Kidney epithelial cell (primary cell): ENCODE data around the gene CCR4. TPM values are rescaled to one million over a fixed set of nuclear protein-coding genes. Genes with fewer than 3 reads are reported as not detected.

Experiments used
- DNase-seq: peaks from one replicate; pipeline ENCODE4 v3.0.0-alpha.2; 2010; ENCODE audit warnings: low read depth
- H3K27me3 ChIP-seq: 2 replicates; pipeline ENCODE4 v1.6.0; 2011; ENCODE audit warnings: low read length; ENCODE audit not compliant: control insufficient read depth, insufficient read depth
- H3K36me3 ChIP-seq: 2 replicates; pipeline ENCODE4 v1.5.1; 2011; ENCODE audit warnings: low read length; ENCODE audit not compliant: control insufficient read depth, insufficient read depth
- H3K4me3 ChIP-seq: 2 replicates; pipeline ENCODE4 v1.5.1; 2011; ENCODE audit warnings: low read depth, mild to moderate bottlenecking, control low read depth, low read length
- total RNA-seq: library from RNA; depleted of rRNA; stranded (reverse); fragments of >200 nt; gene quantifications from 2 replicates; pipeline ENCODE4 v1.2.3, GENCODE V29; 2015
- TF ChIP-seq, protein P1 (sequence below): IDR thresholded peaks from 2 replicates; pipeline ENCODE4 v1.5.1; 2011; ENCODE audit warnings: mild to moderate bottlenecking, moderate library complexity, low read length, control low read depth, inconsistent platforms; ENCODE audit not compliant: insufficient read depth, poor library complexity, severe bottlenecking

The CCR4 gene
- total RNA-seq, 1 donor from 2014 or later, result not detected

DNA sequence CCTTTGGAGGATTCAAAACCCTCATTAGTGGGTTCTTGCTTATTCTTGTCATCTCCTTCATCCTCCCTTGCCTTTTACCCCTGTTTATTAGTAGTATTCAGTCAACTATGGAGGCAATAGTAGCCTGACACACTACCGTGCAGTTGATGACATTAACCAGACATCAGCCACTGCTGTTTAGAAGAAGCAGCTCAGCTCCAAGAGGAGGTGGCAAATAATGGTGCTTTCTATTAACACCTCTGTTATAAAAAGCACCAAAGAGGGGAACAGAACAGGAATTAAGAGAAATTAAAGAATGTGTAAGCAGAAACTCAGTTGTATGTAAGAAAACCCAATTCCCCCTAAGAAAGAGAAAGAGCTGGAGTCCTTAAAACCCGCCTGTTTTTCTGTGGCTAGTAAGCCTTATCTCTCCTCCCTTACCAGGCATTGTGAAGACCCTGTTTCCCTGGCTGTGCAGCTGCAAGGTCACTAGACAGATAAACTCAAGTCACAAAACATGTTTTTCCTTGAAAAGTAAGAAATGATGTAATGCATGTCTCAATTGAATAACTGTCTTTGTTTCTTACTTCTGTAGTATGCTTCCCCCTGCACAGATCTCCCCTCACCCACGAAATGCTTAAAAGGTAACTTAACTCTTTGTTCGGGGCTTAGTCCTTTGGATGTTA is 21.2 kb downstream of the CCR4 start:
- H3K27me3 ChIP-seq, result no peaks in the 10 kb centered on the region
- TF ChIP-seq, protein P1, sequence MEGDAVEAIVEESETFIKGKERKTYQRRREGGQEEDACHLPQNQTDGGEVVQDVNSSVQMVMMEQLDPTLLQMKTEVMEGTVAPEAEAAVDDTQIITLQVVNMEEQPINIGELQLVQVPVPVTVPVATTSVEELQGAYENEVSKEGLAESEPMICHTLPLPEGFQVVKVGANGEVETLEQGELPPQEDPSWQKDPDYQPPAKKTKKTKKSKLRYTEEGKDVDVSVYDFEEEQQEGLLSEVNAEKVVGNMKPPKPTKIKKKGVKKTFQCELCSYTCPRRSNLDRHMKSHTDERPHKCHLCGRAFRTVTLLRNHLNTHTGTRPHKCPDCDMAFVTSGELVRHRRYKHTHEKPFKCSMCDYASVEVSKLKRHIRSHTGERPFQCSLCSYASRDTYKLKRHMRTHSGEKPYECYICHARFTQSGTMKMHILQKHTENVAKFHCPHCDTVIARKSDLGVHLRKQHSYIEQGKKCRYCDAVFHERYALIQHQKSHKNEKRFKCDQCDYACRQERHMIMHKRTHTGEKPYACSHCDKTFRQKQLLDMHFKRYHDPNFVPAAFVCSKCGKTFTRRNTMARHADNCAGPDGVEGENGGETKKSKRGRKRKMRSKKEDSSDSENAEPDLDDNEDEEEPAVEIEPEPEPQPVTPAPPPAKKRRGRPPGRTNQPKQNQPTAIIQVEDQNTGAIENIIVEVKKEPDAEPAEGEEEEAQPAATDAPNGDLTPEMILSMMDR, result no peak
- no peak for DNase-seq
- H3K4me3 ChIP-seq, result no peak overlapping the region
- H3K36me3 ChIP-seq, result no peaks in the 10 kb centered on the region

DNA sequence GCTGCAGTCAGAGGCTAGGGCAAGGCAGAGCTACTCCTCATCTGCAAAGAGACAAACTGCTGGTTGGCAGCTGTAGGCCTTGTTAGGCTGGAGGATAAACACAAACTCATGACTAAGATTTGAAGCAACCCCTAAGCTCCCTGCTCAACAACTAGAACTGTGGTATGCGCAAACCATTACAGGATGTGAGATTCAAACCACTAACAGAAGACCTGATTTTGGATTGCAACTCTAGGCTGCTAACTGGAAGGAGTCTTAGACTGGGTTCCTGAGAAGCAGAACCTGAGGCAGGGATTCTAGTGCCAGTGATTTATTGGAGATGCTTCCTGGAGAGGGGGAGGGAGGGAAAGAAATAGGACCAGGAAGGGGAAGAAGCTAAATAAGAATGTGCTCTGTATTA is 22.5 kb downstream of the CCR4 start:
- Histone ChIP-seq H3K36me3 (no peaks in the 10 kb centered on the region), H3K27me3 (no peaks in the 10 kb centered on the region), H3K4me3 (no peak overlapping the region)
- TF ChIP-seq, protein P1, result no peak
- DNase-seq, result no peak

DNA sequence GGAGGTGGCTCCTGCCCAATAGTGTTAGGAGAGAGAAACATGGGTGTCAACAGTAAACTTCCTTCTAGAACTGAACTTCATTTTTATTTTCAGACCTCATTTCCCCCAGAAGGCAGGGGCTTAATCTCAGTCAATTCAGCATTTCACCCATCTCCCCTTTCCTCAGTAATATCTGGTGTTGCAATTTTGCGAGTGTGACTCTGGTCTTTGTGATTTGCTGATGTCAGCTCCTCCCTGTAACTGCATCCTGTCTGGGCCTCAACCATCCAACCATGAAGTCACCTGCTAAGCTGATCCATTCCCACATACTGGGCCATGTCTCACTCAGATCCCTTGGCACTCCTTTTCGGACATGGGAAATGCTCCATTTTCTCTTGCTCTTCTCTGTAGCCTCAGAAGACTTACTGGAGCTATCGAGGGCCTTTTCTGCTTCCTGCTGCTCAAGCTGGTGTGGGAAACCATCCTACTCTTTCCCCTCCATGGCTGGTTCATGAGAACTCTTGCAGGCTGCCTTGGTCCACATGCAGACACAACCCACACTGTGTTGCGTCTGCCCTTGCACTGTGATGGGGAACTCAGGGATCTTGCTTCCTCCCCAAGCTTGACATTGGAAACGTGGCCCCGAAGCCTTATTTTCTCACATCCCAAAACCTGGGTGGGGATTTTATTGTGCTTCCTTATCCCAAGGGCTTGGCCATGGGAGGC is 24.6 kb downstream of the CCR4 start:
- TF ChIP-seq, protein P1, result no peak
- no peak overlapping the region for H3K4me3 ChIP-seq
- DNase-seq, result peak; percentile 16
- H3K36me3 ChIP-seq, result no peaks in the 10 kb centered on the region
- no peaks in the 10 kb centered on the region for H3K27me3 ChIP-seq

DNA sequence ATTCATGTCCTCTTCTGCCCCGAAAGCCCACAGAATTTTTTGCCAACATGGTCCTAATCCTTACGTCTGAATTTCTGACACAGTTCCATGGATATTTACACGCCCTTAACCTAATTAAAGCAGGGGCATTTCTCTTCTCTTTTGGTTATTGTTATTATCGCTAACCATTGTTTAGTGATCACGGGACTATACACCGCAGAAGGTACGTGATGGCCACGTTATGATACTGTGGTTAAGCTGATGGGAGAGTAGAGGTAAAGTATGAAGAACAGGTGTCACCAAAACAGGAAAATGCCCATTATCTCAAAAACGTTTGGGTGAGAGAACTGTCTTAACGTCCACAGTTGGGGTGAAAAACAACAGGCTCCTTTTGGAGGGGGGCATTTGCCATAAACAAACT is 26.4 kb downstream of the CCR4 start:
- Histone ChIP-seq H3K4me3 (no peak overlapping the region), H3K27me3 (no peaks in the 10 kb centered on the region), H3K36me3 (no peaks in the 10 kb centered on the region)
- TF ChIP-seq, protein P1, result no peak
- DNase-seq, result no peak

DNA sequence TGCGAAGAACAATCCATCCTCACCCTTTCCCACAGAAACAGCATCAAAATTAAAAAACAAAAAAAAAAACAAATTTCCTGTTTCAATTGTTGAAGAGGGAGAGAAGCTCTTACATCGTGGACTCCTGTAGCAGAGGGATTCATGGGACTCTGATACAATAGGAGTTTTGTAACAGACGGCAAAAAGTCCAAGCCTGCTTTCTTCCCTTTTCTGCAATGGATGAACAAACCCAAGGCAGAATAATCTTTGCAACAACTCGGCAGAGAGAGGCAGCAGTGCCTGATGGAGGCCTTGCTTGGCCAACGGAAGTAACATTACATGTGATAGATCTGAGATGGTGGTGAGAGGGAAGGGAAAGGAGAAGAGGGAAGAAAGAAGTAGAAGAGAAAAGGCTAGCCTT is 26.9 kb downstream of the CCR4 start:
- Histone ChIP-seq H3K27me3 (no peaks in the 10 kb centered on the region), H3K4me3 (no peak overlapping the region), H3K36me3 (no peaks in the 10 kb centered on the region)
- TF ChIP-seq, protein P1, result no peak
- DNase-seq, result no peak
